ENCODE results near the gene ATF1.
"Not testable (repeated sequence)": the region's sequence is repeated elsewhere in the genome, so short reads cannot be mapped to it uniquely, and the experiment has no call there.

Gene ATF1

DNA sequence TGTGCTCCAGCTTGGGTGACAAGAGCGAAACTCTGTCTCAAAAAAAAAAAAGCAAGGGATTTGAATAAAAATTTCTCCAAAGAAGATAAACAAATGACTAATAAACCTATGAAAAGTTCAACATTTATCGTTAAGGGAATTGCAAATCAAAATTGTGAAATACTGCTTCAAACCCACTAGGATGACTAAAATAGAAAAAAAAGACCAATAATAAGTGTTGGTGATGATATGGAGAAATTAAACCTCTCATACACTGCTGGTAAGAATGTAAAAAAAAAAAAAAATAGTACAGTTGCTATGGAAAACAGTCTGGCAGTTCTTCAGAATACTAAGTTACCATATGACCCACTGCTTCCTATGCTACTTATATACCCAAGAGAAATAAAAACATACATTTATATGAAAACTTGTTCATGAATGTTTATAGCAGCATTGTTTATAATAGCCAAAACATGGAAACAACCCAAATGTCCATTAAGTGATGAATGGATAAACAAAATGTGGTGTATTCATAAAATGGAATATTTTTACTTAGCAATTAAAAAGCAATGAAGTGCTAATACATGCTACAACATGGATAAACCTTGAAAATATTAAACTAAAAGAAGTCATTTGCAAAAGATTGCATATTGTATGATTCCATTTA, 39.5 kb downstream of the ATF1 start:
- no peak for DNase-seq (ENCODE audit: low read depth in 2 of 2)

DNA sequence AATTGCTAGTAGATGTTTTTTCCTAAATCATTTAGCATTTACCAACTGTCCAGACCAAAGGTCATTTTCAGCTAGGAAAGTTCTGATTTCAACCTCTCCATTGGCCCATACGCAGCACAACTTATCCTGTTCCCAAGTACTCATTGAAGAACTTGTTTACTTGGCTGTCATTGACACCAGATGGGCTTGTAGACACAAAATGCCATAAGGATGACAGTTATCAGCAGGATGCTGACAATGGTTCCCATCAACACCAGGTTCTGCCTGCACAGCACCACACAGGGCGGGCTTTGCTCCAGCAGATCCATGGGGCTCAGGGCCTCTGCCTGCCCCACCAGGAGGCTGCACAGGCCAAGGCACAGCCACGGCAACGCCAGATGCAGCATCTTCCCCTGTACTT, 42.3 kb downstream of the ATF1 start:
- no peak for DNase-seq (ENCODE audit: low read depth in 2 of 2)

DNA sequence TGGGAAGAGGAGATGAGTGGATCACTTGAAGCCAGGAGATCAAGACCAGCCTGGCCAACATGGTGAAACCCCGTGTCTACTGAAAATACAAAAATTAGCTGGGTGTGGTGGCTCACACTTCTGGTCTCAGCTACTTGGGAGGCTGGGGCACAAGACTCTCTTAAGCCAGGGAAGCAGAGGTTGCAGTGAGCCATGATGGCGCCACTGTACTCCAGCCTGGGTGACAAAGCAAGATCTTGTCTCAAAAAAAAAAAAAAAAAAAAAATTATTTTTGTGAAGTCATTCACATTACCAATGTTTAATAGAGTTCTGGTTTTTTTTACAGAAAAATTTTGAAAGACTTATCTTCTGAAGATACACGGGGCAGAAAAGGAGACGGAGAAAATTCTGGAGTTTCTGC, 45.2 kb downstream of the ATF1 start:
- not testable (repeated sequence) for DNase-seq (ENCODE audit: low read depth in 2 of 2)

DNA sequence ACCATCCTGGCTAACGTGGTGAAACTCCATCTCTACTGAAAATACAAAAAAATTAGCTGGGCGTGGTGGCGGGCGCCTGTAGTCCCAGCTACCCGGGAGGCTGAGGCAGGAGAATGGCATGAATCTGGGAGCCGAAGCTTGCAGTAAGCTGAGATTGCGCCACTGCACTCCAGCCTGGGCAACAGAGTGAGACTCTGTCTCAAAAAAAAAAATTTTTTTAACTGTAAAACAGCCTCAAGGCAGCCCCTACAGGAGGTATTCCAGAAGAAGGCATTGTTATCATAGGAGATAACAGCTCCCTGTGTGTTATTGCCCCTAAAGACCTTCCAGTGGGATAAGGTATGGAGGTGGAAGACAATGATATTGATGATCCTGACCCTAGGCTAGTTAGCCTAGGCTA, 51.0 kb downstream of the ATF1 start:
- DNase-seq (ENCODE audit: low read depth in 2 of 2) = not testable (repeated sequence)

DNA sequence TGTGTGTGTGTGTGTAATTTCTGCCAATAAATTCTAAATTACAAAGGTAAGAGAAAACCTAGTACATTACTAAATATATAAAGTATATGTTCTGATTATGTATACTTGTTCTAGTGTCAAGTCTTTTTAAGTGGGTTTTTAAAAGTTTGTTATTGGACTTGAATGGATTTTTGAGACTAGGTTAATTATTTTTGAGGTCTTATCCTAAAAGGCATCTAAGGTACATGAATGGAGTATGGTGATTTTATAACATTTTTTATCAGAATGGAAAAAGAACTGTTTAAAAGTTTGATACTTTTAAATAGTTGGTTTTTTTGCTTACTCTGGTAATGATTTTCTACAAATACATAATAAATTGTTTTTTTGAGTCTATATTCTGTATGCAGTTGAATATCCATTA, 56.3 kb downstream of the ATF1 start:
- no peak for DNase-seq (ENCODE audit: low read depth in 2 of 2)

DNA sequence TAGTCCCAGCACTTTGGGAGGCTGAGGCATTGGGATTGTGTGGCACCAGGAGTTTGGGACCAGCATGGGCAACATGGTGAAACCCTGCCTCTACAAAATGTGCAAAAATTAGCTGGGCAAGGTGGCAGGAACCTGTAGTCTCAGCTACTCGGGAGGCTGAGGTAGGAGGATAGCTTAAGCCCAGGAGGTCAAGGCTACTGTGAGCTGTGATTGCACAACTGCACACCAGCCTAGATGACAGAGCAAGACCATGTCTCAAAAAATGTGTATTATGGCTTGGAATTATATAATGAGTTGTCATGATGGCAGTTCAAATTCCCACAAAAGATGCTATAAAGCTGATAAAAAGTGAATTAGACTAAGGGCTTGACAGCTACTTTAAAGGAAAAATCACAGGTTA, 58.2 kb downstream of the ATF1 start:
- no peak for DNase-seq (ENCODE audit: low read depth in 2 of 2)

DNA sequence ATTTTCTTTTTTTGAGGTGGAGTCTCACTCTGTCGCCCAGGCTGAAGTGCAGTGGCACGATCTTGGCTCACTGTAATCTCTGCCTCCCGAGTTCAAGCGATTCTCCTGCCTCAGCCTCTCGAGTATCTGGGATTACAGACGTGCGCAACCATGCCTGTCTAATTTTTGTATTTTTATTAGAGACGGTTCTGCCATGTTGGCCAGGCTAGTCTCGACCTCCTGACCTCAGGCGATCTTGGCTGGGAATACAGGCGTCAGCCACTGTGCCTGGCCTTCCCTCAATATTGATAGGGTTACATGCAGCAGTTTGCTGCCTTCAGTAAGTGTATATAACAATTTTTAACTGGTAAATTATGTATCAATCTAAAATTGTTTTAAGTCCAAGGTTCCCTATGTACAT, 59.8 kb downstream of the ATF1 start:
- not testable (repeated sequence) for DNase-seq (ENCODE audit: low read depth in 2 of 2)

DNA sequence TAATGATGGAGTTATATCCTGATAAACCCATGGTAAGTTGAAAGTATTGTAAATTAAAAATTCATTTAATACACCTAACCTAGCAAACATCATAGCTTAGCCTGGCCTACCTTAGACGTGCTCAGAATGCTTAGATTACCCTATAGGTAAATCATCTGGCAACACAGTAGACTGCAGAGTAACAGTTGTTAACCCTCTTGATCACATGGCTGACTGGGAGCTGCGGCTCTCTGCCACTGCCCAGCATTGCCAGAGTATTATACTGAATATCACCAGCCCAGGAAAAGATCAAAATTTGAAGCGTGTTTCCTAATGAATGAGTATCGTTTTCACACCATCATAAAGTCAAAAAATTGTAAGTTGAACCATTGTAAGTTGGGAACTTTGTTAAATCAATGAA, 61.0 kb downstream of the ATF1 start:
- DNase-seq (ENCODE audit: low read depth in 2 of 2) = no peak

DNA sequence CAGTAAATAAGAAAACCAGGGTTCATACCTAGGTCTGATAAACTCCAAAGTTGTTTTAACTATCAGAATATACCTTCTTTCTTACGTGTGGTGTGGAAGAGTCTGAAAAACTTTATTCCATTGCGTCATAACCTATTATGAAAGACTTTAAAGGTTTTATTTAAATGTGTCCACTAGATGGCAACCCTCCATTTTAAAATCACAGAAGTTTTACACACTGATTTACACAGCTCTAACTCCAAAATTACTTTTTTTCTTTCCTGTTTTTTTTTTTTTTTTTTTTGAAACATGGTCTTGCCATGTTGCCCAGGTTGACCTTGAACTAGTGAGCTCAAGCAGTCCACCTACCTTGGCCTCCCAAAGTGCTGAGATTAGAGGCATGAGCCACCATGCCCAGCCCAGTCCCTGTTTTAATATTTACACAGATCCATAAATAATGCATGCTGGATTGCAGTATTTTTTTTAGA, 61.5 kb downstream of the ATF1 start:
- DNase-seq (ENCODE audit: low read depth in 2 of 2) = no peak

DNA sequence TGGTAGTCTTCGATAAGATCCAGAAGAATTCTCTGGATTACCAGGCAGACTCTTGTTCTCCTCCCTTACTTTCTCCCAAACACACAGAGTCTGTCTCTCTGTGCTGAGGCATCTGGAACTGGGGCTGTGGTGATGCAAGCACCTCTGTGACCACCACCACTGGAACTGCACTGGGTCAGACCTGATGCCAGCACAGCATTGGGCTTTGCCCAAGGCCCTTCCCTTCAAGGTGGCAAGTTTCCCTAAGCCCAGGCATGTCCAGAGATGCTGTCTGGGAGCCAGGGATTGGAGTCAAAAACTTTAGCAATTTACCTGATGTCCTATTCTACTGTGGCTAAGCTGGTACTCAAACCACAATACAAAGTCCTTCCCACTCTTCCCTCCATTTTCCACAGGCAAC, 64.2 kb downstream of the ATF1 start:
- no peak for DNase-seq (ENCODE audit: low read depth in 2 of 2)

DNA sequence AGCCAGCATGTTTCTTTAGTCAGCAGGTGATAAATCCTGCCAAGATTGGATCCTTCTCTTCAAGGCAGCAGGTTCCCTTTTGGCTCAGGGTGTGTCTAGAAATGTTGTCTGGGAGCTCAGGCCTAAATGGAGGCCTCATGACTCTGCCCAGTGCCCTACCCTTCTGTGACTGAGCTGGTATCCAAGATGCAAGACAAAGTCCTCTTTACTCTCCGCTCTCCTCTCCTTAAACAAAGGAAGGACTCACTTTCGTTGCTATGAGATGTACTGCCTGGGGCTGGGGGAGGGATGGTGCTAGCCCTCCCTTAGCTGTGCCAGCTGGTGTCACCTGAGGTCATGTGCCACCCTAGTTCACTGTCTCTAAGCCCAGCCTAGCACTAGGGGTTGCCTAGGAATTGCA, 65.0 kb downstream of the ATF1 start:
- no peak for DNase-seq (ENCODE audit: low read depth in 2 of 2)

DNA sequence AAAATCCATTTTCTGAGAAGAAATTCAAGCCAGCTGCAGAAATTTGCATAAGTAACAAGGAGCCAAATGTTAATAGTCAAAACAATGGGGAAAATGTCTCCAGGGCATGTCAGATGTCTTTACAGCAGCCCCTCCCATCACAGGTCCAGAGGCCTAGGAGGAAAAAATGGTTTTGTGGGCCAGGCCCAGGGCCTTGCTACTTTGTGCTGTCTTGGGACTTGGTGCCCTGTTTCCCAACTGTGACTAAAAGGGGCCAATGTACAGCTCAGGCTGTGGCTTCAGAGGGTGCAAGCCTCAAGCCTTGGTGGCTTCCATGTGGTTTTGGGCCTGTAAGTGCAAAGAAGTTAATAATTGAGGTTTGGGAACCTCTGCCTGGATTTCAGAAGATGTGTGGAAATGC, 69.9 kb downstream of the ATF1 start:
- not testable (repeated sequence) for DNase-seq (ENCODE audit: low read depth in 2 of 2)

DNA sequence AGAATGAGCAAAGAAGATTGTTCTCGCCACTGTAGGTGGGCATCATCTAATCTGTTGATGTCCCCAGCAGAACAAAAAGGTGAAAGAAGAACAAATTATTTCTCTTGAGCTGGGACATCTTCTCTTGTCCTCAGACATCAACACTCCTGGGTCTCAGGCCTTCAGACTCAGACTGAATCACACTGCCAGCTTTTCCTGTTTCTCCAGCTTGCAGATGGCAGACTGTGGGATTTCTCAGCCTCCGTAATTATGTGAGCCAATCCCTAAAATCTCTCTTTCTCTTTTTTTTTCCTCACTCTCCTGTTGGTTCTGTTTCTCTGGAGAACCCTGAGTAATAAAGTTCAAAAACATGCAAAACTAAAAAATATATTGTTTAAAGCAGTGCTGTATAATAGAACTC, 75.1 kb downstream of the ATF1 start:
- DNase-seq (ENCODE audit: low read depth in 2 of 2) = no peak

DNA sequence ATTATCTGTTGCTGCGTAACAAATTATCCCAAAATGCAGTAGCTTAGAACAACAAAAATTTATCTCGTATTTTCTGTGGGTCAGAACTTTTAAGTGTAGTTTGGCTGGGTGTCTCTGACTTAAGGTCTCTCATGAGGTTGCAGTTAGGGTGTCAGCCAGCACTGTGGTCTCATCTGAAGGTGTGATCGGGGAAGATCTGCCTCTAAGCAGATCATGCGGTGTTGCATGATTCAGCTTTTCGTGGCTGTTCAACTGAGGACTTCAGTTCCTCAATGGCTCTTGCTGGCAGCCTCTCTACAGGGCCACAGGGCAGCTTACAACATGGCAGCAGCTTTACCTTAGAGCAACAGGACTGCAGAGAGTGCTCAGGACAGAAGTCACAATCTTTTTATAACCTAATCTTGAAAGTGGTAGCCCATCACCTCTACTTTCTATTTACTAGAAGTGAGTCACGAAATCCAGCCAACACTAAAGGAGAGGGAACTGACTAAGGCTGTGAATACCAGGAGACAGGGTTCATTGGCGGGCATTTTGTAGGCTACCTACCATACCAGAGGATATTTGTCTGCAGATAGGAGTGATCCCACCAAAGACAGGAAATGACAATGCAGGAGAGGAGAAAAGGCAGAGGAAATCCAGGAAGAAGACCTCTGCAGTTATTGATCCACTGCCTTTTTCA, 77.0 kb downstream of the ATF1 start:
- no peak for DNase-seq (ENCODE audit: low read depth in 2 of 2)

DNA sequence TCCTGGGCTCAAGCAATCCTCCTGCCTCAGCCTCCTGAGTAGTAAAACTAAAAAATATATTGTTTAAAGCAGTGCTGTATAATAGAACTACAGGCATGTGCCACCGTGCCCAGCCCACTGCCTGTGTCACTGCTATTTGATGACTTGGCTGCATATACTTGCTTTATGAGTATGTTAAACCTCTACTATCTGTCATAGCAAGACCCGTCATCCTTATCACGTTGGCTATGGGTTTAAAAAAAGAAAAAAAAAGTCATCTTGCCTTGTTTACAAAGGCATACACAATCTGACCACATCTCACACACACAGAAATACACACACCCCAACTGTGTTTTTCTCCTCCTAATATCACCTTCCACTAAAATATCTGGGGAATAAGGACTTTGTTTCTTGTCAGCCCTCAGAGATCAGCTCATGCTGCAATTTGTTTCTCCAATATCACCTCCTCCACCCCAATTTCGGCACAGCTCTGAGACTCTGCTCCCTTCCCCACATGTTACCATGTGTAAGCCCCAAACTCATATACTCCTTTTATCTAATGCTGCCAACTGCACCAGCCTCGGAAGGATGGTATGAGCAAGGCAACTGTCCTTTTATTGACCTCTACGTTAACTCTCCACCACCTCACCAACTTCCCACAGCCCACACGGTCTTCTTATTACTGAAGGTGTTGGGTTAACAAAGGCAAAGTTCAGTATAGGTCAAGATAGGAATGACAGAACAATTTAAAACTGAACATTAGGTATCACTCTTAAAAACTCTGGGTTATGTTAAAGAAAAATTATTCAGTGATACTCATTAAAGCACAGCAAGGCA, 78.0 kb downstream of the ATF1 start:
- no peak for DNase-seq (ENCODE audit: low read depth in 2 of 2)

DNA sequence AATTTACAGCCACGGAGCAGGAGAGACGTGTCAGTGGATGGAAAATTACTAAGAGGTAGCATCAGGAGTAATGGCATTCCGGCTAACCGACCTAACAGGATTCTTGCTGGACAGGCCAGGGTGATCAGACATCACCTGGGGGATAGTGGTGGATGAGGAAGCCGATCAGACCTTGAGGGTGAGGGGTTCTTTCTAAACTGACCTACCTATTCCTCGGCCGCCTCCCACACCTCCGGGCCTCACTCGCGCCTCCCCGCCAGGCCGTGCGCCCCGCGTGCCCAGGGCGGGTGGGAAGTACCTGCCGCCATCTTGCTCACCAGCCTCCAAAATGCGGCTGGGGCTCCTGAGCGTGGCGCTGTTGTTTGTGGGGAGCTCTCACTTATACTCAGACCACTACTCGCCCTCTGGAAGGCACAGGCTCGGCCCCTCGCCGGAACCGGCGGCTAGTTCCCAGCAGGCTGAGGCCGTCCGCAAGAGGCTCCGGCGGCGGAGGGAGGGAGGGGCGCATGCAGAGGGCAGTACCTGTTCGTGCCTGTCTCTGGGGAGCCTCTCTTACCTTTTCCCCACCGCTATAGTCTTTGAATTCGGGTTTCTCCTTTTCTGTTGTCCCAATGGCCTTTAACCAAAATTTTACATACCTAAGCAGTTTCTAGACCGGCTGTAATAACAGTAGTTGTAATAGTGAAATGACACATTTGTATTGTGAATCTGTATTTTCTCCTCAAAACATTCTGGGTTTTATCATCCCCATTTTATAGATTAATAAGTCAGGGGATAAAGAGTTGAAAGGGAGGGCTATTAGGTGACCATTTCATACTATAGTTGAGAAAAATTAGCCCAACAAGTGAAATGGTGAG, 79.0 kb downstream of the ATF1 start, which contains the start of gene TMPRSS12:
TMPRSS12 (plus strand) TSS at position 290 of the 857 bp plus-strand sequence; CDS start at position 329, 39 bp downstream.
- DNase-seq (ENCODE audit: low read depth in 2 of 2) = no peak

DNA sequence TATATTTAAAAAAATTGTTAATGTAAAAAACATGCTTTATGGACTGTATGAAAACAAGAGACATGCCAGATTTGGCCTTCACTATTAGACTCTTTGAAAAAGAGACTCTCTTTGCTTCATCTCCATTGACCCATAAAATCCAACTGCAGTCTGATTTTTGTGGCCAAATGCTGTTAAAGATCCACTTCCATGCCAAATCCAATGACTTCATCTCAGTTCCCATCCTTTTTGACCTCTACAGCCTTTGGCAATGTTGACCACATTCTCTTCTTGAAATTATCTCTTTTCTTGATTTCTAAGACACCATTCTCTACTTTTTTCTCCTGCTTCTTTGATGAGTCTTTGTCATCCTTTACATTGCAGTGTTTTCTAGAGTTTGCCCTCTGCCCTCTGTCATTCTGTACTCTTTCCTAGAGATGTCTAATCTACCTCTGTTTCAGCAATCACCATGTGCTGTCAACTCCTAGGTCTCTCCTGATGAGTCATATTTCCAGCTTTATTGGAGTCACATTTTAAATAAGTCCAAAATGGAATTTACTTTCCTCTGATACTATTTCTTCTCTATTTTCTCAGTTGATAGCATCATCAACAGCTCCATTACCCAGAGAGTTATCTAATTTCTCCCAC, 81.2 kb downstream of the ATF1 start:
- no peak for DNase-seq (ENCODE audit: low read depth in 2 of 2)

DNA sequence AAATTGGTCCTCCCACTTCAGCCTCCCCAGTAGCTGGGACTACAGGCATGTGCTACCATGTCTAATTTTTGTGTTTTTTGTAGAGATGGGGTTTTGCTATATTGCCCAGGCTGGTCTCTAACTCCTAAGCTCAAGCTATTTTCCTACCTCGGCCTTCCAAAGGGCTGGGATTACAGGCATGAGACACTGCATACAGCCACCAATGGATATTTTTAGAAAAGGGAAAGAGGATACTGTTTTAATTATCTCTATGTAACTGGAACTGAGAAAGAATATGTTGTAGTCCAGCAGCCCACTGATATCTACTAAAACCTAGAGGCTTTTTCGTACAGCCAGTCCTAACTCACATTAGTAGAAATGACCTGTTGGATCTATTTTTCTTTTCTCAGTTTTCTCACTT, 85.1 kb downstream of the ATF1 start:
- DNase-seq (ENCODE audit: low read depth in 2 of 2) = no peak

DNA sequence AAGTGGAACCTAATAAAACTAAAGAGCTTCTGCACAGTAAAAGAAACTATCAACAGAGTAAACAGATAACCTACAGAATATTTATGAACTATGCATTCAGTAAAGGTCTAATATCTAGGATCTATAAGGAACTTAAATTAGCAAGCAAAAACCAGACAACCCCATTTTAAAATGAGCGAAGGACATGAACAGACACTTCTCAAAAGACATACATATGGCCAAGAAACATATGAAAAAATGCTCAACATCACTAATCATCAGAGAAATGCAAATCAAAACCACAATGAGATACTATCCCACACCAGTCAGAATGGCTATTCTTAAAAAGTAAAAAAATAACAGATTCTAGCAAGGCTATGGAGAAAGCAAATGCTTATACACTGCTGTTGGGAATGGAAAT, 91.3 kb downstream of the ATF1 start:
- DNase-seq (ENCODE audit: low read depth in 2 of 2) = not testable (repeated sequence)

DNA sequence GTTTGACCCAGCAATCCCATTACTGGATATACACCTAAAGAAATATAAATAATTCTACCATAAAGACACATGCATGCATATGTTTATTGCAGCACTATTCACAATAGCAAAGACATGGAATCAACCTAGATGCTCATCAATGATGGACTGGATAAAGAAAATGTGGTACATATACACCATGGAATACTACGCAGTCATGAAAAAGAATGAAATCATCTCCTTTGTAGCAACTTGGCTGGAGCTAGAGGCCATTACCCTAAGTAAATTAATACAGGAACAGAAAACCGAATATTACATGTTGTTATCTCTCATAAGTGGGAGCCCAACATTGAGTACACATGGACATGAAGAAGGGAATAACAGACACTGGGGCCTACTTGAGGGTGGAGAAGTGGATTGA, 91.8 kb downstream of the ATF1 start:
- not testable (repeated sequence) for DNase-seq (ENCODE audit: low read depth in 2 of 2)

DNA sequence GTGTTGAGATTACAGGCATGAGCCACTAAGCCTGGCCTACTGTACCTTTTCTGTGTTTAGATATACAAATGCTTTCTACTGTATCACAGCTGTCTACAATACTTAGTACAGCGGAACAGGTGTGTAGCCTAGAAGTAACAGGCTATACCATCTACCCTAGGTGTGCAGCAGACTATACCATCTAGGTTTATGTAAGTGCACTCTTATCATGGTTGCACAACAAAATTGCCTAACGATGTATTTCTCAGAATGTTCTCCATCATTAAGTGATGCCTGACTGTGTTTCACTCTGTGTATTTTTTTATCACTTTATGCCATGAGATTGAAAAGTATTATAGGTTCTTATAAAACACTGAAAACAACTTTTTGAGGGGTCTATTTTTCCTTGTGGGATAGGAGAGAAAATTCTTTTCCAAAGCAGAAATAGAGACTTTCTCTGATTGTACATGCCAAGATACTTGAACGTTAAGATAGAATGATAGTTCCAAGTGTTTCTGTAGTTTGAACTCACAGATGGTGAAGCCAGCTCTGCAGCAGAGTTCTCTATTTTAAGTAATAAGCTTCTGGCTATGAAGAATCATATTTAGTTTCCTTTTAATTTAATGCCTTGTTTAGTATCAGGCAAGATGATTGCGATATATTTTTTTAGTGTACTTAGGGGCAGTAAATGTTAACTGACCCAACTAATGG, 95.9 kb downstream of the ATF1 start:
- DNase-seq (ENCODE audit: low read depth in 2 of 2) = no peak

All from stimulated activated CD8-positive, alpha-beta memory T cell treated with anti-CD3 and anti-CD28 coated beads, Interleukin-15, amount 100 ng/mL, for 4 hours (primary cell).